Mesenchymal stem cell (in vitro differentiated cells and primary cell): ENCODE data around the gene CERS3.

ENCODE experiments used
- DNase-seq: peaks from one replicate; pipeline ENCODE4 v3.0.0-alpha.2; 2013
- H2AFZ ChIP-seq: one replicate; pipeline ENCODE4 v1.6.1; 2013; ENCODE audit warnings: low read depth, mild to moderate bottlenecking, control low read depth, inconsistent platforms, low read length, moderate library complexity
- H2AK5ac ChIP-seq: 2 replicates; pipeline ENCODE4 v1.6.1; 2013; ENCODE audit warnings: low read length, moderate library complexity, mild to moderate bottlenecking, inconsistent platforms; ENCODE audit not compliant: severe bottlenecking
- H2BK120ac ChIP-seq: one replicate; pipeline ENCODE4 v1.6.1; 2013; ENCODE audit warnings: low read depth, mild to moderate bottlenecking, inconsistent platforms, low read length, moderate library complexity
- H2BK12ac ChIP-seq, 2 experiments: one replicate each; pipeline ENCODE4 v1.6.1; 2013; ENCODE audit warnings: inconsistent platforms in 2 of 2, low read length in 2 of 2, mild to moderate bottlenecking in 2 of 2, moderate library complexity in 2 of 2, control low read depth in 1 of 2
- H2BK15ac ChIP-seq: one replicate; pipeline ENCODE4 v1.6.1; 2013; ENCODE audit warnings: mild to moderate bottlenecking, low read depth, inconsistent platforms; ENCODE audit not compliant: poor library complexity, severe bottlenecking
- H2BK5ac ChIP-seq: 2 replicates; pipeline ENCODE4 v1.6.1; 2013; ENCODE audit warnings: low read depth, mild to moderate bottlenecking, low read length, control low read depth, inconsistent platforms; ENCODE audit not compliant: poor library complexity, severe bottlenecking
- H3K14ac ChIP-seq, 2 experiments: one replicate each; pipeline ENCODE4 v1.6.1; 2013; ENCODE audit warnings: inconsistent platforms in 2 of 2, low read length in 2 of 2, control low read depth in 1 of 2, mild to moderate bottlenecking in 1 of 2, moderate library complexity in 1 of 2
- H3K18ac ChIP-seq, 2 experiments: one replicate each; pipeline ENCODE4 v1.6.1; 2013; ENCODE audit warnings: inconsistent platforms in 2 of 2, low read length in 2 of 2, control low read depth in 1 of 2, low read depth in 1 of 2, mild to moderate bottlenecking in 1 of 2
- H3K23ac ChIP-seq, 2 experiments: one replicate each; pipeline ENCODE4 v1.6.1; 2013; ENCODE audit warnings: inconsistent platforms in 2 of 2, low read length in 2 of 2, mild to moderate bottlenecking in 2 of 2, moderate library complexity in 2 of 2, control low read depth in 1 of 2
- H3K27ac ChIP-seq: 2 replicates; pipeline ENCODE4 v1.5.1; 2013; ENCODE audit warnings: mild to moderate bottlenecking, moderate library complexity, low read length, control low read depth, inconsistent platforms; ENCODE audit not compliant: poor library complexity, severe bottlenecking
- H3K27me3 ChIP-seq, 2 experiments: 2 replicates each; pipeline versions ENCODE4 v1.6.1 to v1.7.0; 2013; ENCODE audit warnings: low read length in 2 of 2, mild to moderate bottlenecking in 2 of 2, moderate library complexity in 2 of 2, control low read depth in 1 of 2, inconsistent platforms in 1 of 2; ENCODE audit not compliant: control insufficient read depth in 1 of 2, insufficient read depth in 1 of 2
- H3K36me3 ChIP-seq, 2 experiments: 2 replicates each; pipeline versions ENCODE4 v1.6.1 to v1.7.0; 2013; ENCODE audit warnings: low read length in 2 of 2, control low read depth in 1 of 2, inconsistent platforms in 1 of 2, low read depth in 1 of 2, mild to moderate bottlenecking in 1 of 2; ENCODE audit not compliant: insufficient read depth in 2 of 2, control insufficient read depth in 1 of 2
- H3K4ac ChIP-seq, 2 experiments: one replicate each; pipeline ENCODE4 v1.6.1; 2013; ENCODE audit warnings: inconsistent platforms in 2 of 2, low read length in 2 of 2, mild to moderate bottlenecking in 2 of 2, moderate library complexity in 2 of 2, control low read depth in 1 of 2, low read depth in 1 of 2
- H3K4me1 ChIP-seq: 2 replicates; pipeline ENCODE4 v1.6.1; 2013; ENCODE audit warnings: low read depth, low read length, control low read depth; ENCODE audit not compliant: control insufficient read depth, insufficient read depth
- H3K4me2 ChIP-seq: 2 replicates; pipeline ENCODE4 v1.6.1; 2013; ENCODE audit warnings: low read length, mild to moderate bottlenecking, inconsistent platforms; ENCODE audit not compliant: poor library complexity, severe bottlenecking
- H3K4me3 ChIP-seq, 2 experiments: 2 replicates each; pipeline versions ENCODE4 v1.5.1 to v1.7.0; 2013; ENCODE audit warnings: low read length in 2 of 2, mild to moderate bottlenecking in 2 of 2, control low read depth in 1 of 2, low read depth in 1 of 2; ENCODE audit not compliant: insufficient read depth in 1 of 2
- H3K79me1 ChIP-seq: replicated peaks from 2 replicates; pipeline ENCODE4 v1.6.1; 2013; ENCODE audit warnings: mild to moderate bottlenecking, control low read depth, low read length, inconsistent platforms; ENCODE audit not compliant: poor library complexity, severe bottlenecking
- H3K9ac ChIP-seq: 2 replicates; pipeline ENCODE4 v1.7.0; 2013; ENCODE audit warnings: mild to moderate bottlenecking, low read length, moderate library complexity
- H3K9me3 ChIP-seq: 2 replicates; pipeline ENCODE4 v1.7.0; 2013; ENCODE audit warnings: mild to moderate bottlenecking, low read length; ENCODE audit not compliant: control insufficient read depth
- H4K8ac ChIP-seq: one replicate; pipeline ENCODE4 v1.6.1; 2013; ENCODE audit warnings: inconsistent platforms, mild to moderate bottlenecking, low read length, moderate library complexity
- H4K91ac ChIP-seq: one replicate; pipeline ENCODE4 v1.6.1; 2013; ENCODE audit warnings: mild to moderate bottlenecking, low read length, inconsistent platforms
- WGBS: methylation state at CpG from one replicate; pipeline ENCODE4 v1.1.7; 2013; ENCODE audit warnings: mixed read lengths; 5-methylcytosine and 5-hydroxymethylcytosine counted together

Gene CERS3

GRCh38 chr15:100502651-100503050, 26.1 kb downstream of the CERS3 start:
- H3K18ac ChIP-seq: no peak overlapping the region
- no peak overlapping the region for H3K4me2 ChIP-seq
- H2AK5ac ChIP-seq: no peak overlapping the region
- no peak overlapping the region for H3K14ac ChIP-seq
- H2BK120ac ChIP-seq: no peak overlapping the region
- H3K79me1 ChIP-seq: no peaks in the 10 kb centered on the region
- no peaks in the 10 kb centered on the region for H3K4me1 ChIP-seq
- no peak overlapping the region for H2BK12ac ChIP-seq
- no peak for DNase-seq
- H2AFZ ChIP-seq: no peak overlapping the region
- H2BK15ac ChIP-seq: no peak overlapping the region
- no peak overlapping the region for H2BK5ac ChIP-seq
- no peak overlapping the region for H4K91ac ChIP-seq
- no peak overlapping the region for H3K4ac ChIP-seq
- no peak overlapping the region for H3K23ac ChIP-seq
- H3K36me3 ChIP-seq: no peaks in the 10 kb centered on the region
- WGBS: 43% methylated on average over 3 of the region's 3 CpGs
- H3K9ac ChIP-seq: no peak overlapping the region
- H4K8ac ChIP-seq: no peak overlapping the region
- H3K27me3 ChIP-seq: no peaks in the 10 kb centered on the region
- H3K27ac ChIP-seq: no peak overlapping the region
- no peaks in the 10 kb centered on the region for H3K9me3 ChIP-seq
- H3K4me3 ChIP-seq: no peak overlapping the region

GRCh38 chr15:100501117-100501516, 27.6 kb downstream of the CERS3 start:
- no peak overlapping the region for H3K4ac ChIP-seq

GRCh38 chr15:100500226-100500990, 28.3 kb downstream of the CERS3 start:
- Histone ChIP-seq H2AK5ac (no peak overlapping the region), H3K9ac (no peak overlapping the region), H3K27me3 (no peaks in the 10 kb centered on the region), H2BK12ac (no peak overlapping the region), H4K8ac (no peak overlapping the region), H2BK15ac (no peak overlapping the region), H2AFZ (no peak overlapping the region), H3K36me3 (no peaks in the 10 kb centered on the region), H3K23ac (no peak overlapping the region), H3K9me3 (no peaks in the 10 kb centered on the region), H2BK5ac (no peak overlapping the region), H3K27ac (no peak overlapping the region), H3K4me3 (no peak overlapping the region), H3K4ac (no peak overlapping the region), H4K91ac (no peak overlapping the region), H2BK120ac (no peak overlapping the region), H3K4me2 (no peak overlapping the region), H3K18ac (no peak overlapping the region), H3K14ac (no peak overlapping the region), H3K79me1 (no peaks in the 10 kb centered on the region), H3K4me1 (no peaks in the 10 kb centered on the region)
- DNase-seq: no peak
- 80% methylated on average over 2 of the region's 4 CpGs for WGBS

More at GRCh38 chr15:100501117-100501516, 27.6 kb downstream of the CERS3 start:
- Histone ChIP-seq H2BK15ac (no peak overlapping the region), H3K27ac (no peak overlapping the region), H3K4me2 (no peak overlapping the region), H2AFZ (no peak overlapping the region), H3K36me3 (no peaks in the 10 kb centered on the region), H3K9ac (no peak overlapping the region), H2BK120ac (no peak overlapping the region), H3K79me1 (no peaks in the 10 kb centered on the region), H3K4me3 (no peak overlapping the region), H2BK5ac (no peak overlapping the region), H3K4me1 (no peaks in the 10 kb centered on the region), H2BK12ac (no peak overlapping the region), H3K27me3 (no peaks in the 10 kb centered on the region), H4K91ac (no peak overlapping the region), H3K9me3 (no peaks in the 10 kb centered on the region), H3K23ac (no peak overlapping the region), H3K14ac (no peak overlapping the region), H2AK5ac (no peak overlapping the region), H4K8ac (no peak overlapping the region), H3K18ac (no peak overlapping the region)
- 81% methylated on average over 4 of the region's 5 CpGs for WGBS
- DNase-seq: no peak

- Histone ChIP-seq H3K14ac (no peak overlapping the region), H3K27me3 (no peaks in the 10 kb centered on the region), H3K9me3 (no peaks in the 10 kb centered on the region), H2BK120ac (no peak overlapping the region), H2AFZ (no peak overlapping the region), H2BK12ac (no peak overlapping the region), H4K91ac (no peak overlapping the region), H3K9ac (no peak overlapping the region), H3K4me3 (no peak overlapping the region), H3K4ac (no peak overlapping the region), H3K79me1 (no peaks in the 10 kb centered on the region), H2BK15ac (no peak overlapping the region), H3K4me1 (no peaks in the 10 kb centered on the region), H3K36me3 (no peaks in the 10 kb centered on the region), H2AK5ac (no peak overlapping the region), H3K4me2 (no peak overlapping the region), H3K23ac (no peak overlapping the region), H3K27ac (no peak overlapping the region), H3K18ac (no peak overlapping the region), H4K8ac (no peak overlapping the region), H2BK5ac (no peak overlapping the region)
- DNase-seq: no peak
- no CpG with 5 or more reads among the region's 1 CpG for WGBS
These were observed 32.9 kb downstream of the CERS3 start for GRCh38 chr15:100495861-100496260.
